ENCODE results near the gene FBRS.

FBRS gene

DNA sequence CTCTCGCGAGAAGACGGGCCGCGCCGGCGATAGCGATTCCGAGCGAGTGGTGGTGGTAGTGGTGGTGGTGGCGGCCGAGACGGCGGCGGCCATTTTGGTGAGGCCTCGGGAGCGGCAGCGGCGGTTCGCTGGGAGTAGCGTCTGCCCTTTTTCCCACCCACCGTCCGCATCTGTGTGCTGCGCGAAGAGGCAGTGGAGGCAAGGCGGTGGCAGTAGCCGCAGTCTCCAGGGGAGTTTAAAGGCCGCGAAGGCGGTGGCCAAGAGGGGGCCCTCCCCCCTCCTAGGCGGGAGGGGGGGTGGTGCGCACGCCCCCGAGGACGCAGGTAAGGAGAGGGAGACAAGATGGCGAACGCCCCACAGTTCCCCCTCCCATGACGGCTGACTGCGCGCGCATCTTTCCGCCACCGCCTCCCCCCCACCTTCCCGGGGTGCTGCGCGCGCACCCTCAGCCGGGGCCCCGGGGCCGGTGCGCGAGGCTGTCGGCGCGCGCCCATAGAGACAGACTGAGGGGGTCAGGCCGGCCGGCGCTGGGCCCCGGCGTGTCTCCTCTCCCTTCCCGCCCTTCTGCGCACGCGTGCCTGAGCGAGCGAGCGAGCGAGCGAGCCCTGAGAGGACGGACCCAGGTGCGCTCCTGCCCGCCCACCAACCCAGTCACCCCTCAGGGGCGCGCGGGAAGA is 40.0 kb downstream of the FBRS start (continued):
- TF ChIP-seq ZNF776 (tag by site-specific recombination; IDR thresholded peaks at IDR 0.05; ENCODE audit: borderline replicate concordance), result no peak
- TF ChIP-seq, protein P1, sequence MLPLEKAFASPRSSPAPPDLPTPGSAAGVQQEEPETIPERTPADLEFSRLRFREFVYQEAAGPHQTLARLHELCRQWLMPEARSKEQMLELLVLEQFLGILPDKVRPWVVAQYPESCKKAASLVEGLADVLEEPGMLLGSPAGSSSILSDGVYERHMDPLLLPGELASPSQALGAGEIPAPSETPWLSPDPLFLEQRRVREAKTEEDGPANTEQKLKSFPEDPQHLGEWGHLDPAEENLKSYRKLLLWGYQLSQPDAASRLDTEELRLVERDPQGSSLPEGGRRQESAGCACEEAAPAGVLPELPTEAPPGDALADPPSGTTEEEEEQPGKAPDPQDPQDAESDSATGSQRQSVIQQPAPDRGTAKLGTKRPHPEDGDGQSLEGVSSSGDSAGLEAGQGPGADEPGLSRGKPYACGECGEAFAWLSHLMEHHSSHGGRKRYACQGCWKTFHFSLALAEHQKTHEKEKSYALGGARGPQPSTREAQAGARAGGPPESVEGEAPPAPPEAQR (tag by site-specific recombination; IDR thresholded peaks at IDR 0.05), result peak; percentile 76
- TF ChIP-seq OSR2 (tag by site-specific recombination; IDR thresholded peaks at IDR 0.05), result peak; percentile 74
- TF ChIP-seq KLF16 (tag by site-specific recombination; IDR thresholded peaks at IDR 0.05), result peak; percentile 100
- peak; percentile 68 for TF ChIP-seq ZBTB8A (tag by site-specific recombination; IDR thresholded peaks at IDR 0.05)
- peak; percentile 56 for TF ChIP-seq ZNF623 (tag by site-specific recombination; IDR thresholded peaks at IDR 0.05)
- TF ChIP-seq GLIS1 (tag by site-specific recombination; IDR thresholded peaks at IDR 0.05), result peak; percentile 89
- TF ChIP-seq, protein P2, sequence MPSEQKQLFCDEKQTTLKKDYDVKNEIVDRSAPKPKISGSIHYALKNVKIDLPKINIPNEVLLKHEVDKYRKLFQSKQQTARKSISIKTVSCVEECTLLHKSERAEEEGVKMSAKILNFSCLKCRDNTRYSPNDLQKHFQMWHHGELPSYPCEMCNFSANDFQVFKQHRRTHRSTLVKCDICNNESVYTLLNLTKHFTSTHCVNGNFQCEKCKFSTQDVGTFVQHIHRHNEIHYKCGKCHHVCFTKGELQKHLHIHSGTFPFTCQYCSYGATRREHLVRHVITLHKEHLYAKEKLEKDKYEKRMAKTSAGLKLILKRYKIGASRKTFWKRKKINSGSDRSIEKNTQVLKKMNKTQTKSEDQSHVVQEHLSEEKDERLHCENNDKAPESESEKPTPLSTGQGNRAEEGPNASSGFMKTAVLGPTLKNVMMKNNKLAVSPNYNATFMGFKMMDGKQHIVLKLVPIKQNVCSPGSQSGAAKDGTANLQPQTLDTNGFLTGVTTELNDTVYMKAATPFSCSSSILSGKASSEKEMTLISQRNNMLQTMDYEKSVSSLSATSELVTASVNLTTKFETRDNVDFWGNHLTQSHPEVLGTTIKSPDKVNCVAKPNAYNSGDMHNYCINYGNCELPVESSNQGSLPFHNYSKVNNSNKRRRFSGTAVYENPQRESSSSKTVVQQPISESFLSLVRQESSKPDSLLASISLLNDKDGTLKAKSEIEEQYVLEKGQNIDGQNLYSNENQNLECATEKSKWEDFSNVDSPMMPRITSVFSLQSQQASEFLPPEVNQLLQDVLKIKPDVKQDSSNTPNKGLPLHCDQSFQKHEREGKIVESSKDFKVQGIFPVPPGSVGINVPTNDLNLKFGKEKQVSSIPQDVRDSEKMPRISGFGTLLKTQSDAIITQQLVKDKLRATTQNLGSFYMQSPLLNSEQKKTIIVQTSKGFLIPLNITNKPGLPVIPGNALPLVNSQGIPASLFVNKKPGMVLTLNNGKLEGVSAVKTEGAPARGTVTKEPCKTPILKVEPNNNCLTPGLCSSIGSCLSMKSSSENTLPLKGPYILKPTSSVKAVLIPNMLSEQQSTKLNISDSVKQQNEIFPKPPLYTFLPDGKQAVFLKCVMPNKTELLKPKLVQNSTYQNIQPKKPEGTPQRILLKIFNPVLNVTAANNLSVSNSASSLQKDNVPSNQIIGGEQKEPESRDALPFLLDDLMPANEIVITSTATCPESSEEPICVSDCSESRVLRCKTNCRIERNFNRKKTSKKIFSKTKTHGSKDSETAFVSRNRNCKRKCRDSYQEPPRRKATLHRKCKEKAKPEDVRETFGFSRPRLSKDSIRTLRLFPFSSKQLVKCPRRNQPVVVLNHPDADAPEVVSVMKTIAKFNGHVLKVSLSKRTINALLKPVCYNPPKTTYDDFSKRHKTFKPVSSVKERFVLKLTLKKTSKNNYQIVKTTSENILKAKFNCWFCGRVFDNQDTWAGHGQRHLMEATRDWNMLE (tag by site-specific recombination; conservative IDR thresholded peaks at IDR 0.05; ENCODE audit: low read depth), result peak; percentile 57
- TF ChIP-seq KLF9 (tag by site-specific recombination; IDR thresholded peaks at IDR 0.05; ENCODE audit: low read depth), result peak; percentile 99
- TF ChIP-seq ZNF501 (tag by site-specific recombination; IDR thresholded peaks at IDR 0.05), result peak; percentile 99
- peak; percentile 77 for TF ChIP-seq EGR2 (tag by site-specific recombination; IDR thresholded peaks at IDR 0.05; ENCODE audit: low read depth)
- peak; percentile 90 for TF ChIP-seq ZNF10 (tag by site-specific recombination; IDR thresholded peaks at IDR 0.05)
- peak; percentile 90 for TF ChIP-seq KLF1 (tag by site-specific recombination; IDR thresholded peaks at IDR 0.05)
- peak; percentile 82 for TF ChIP-seq ZBTB21 (tag by site-specific recombination; IDR thresholded peaks at IDR 0.05)
- TF ChIP-seq ZNF792 (tag by site-specific recombination; IDR thresholded peaks at IDR 0.05), result peak; percentile 88; the same call in 1 of the 2 replicates
- no peak for TF ChIP-seq ZNF548 (tag by site-specific recombination; IDR thresholded peaks at IDR 0.05)
- TF ChIP-seq ZNF146 (tag by site-specific recombination; IDR thresholded peaks at IDR 0.05), result peak; percentile 92

DNA sequence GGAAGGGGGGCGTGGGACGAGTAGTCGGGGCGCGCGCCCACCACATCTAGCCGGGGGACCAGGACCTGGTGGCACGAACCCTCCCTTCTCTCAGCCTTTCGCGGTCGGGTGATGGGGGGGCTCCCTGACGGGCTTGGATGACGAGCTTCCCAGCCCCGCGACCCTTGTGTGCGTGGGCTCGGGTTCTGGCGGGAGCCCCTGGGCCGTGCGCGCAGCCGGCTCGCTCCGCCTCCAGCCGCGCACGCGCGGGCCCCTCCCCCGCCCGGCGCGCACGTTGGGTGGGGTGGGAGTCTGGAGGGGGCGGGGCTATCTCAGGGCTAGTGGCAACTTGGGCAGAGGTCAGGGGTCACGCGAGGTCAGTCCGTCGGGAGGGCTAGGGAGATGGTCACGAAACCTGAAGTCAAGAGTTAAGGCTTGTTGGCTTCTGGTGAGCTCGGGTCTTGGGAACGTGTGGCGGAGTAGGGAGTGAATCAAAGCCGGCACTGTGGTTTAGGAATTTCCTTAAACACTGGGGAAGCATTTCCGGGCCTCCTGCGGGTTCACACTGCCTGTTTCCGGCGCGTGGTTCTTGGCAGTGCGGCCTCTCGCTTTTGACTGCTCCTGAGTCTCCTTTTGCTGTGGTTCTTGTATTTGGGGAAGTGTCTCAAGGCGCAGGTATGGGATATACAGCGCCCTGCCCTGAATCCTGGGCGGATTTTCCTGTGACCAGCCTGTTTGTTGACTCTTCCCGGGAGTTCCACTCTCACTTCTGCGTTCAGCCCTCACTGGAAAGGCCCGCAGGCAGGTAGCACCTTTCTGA is 40.8 kb downstream of the FBRS start, which contains the start of gene SRCAP:
Gene SRCAP, plus strand, starts transcription at position 356 of the 799 bp plus-strand sequence. CDS start 1,654 bp downstream, outside the sequence.
- Histone ChIP-seq H3K4me1 (ENCODE audit: control insufficient read depth, insufficient read depth, low read length) (no peaks in the 10 kb centered on the region; the same call in 1 of the 2 replicates), H3K9me3 (ENCODE audit: control insufficient read depth, insufficient read depth, low read depth, low read length) (no peaks in the 10 kb centered on the region), H3K36me3 (ENCODE audit: control insufficient read depth in 2 of 2, insufficient read depth in 1 of 2, low read length in 2 of 2) (peaks cover 26 to 41% of the 10 kb centered on the region in 2 experiments; a peak in 2 of 3 replicates), H3K27ac (ENCODE audit: extremely low read depth, low read depth, low read length) (peak within 1 kb of the TSS; percentile 100), H3K4me3 (ENCODE audit: low read depth, low read length) (peak within 1 kb of the TSS; percentile 98)
- ChIA-PET CTCF (interaction anchor here (0.6 kb wide), 2 partner anchors 78 to 150 kb away, joined by 4 read pairs; no protein-coding TSS in a partner anchor), POLR2A (interaction anchor here (0.6 to 3.6 kb wide), 11 partner anchors 15 to 252 kb away, joined by 3 to 29 read pairs (median 4); partner anchors contain the start of genes FBRS, PHKG2, ZNF629 and ZNF689)
- TF ChIP-seq GLI4 (tag by site-specific recombination; IDR thresholded peaks at IDR 0.05) (no peak; the same call in 1 of the 2 replicates), ZNF621 (tag by site-specific recombination; IDR thresholded peaks at IDR 0.05) (no peak), ZNF239 (tag by site-specific recombination; IDR thresholded peaks at IDR 0.05) (0 out of 2 replicates have a peak, but pooled peaks have one; percentile 29), ZNF660 (tag by site-specific recombination; IDR thresholded peaks at IDR 0.05) (peak; percentile 52), ZNF561 (tag by site-specific recombination; IDR thresholded peaks at IDR 0.05; ENCODE audit: borderline replicate concordance) (peak; percentile 78; the same call in 1 of the 2 replicates), ZNF23 (tag by site-specific recombination; IDR thresholded peaks at IDR 0.05; ENCODE audit: borderline replicate concordance) (peak; percentile 70; the same call in 1 of the 2 replicates), SP3 (tag by site-specific recombination; IDR thresholded peaks at IDR 0.05) (peak; percentile 90), OVOL3 (tag by site-specific recombination; IDR thresholded peaks at IDR 0.05) (0 out of 2 replicates have a peak, but pooled peaks have one; percentile 71), ZNF837 (tag by site-specific recombination; IDR thresholded peaks at IDR 0.05) (peak; percentile 90; the same call in 1 of the 2 replicates), ZNF324 (tag by site-specific recombination; IDR thresholded peaks at IDR 0.05) (no peak; the same call in 1 of the 2 replicates), ZNF792 (tag by site-specific recombination; IDR thresholded peaks at IDR 0.05) (peak; percentile 44; the same call in 1 of the 2 replicates), KLF8 (tag by site-specific recombination; IDR thresholded peaks at IDR 0.05) (peak; percentile 84)
- TF ChIP-seq, protein P3, sequence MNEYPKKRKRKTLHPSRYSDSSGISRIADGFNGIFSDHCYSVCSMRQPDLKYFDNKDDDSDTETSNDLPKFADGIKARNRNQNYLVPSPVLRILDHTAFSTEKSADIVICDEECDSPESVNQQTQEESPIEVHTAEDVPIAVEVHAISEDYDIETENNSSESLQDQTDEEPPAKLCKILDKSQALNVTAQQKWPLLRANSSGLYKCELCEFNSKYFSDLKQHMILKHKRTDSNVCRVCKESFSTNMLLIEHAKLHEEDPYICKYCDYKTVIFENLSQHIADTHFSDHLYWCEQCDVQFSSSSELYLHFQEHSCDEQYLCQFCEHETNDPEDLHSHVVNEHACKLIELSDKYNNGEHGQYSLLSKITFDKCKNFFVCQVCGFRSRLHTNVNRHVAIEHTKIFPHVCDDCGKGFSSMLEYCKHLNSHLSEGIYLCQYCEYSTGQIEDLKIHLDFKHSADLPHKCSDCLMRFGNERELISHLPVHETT (tag by site-specific recombination; IDR thresholded peaks at IDR 0.05), result peak; percentile 50; the same call in 1 of the 2 replicates

Measured in HEK293 (cell line).